Muscle of leg (tissue), 11 donors: ENCODE measurements around the gene THUMPD3. TPM values are rescaled to one million over a fixed set of nuclear protein-coding genes. Genes with fewer than 3 reads are reported as not detected.

ENCODE experiments used
- DNase-seq: peaks from one replicate; pipeline ENCODE4 v3.0.0; 2013
- H3K27ac ChIP-seq: one replicate; pipeline ENCODE4 v1.5.1; 2013; ENCODE audit warnings: mild to moderate bottlenecking, low read length, control low read depth
- H3K27me3 ChIP-seq: one replicate; pipeline ENCODE4 v1.6.1; 2013; ENCODE audit warnings: low read length; ENCODE audit not compliant: control insufficient read depth, insufficient read depth
- H3K36me3 ChIP-seq: one replicate; pipeline ENCODE4 v1.6.1; 2013; ENCODE audit warnings: low read length; ENCODE audit not compliant: control insufficient read depth, insufficient read depth
- H3K4me1 ChIP-seq: one replicate; pipeline ENCODE4 v1.6.1; 2013; ENCODE audit warnings: low read length; ENCODE audit not compliant: control insufficient read depth, insufficient read depth
- H3K4me3 ChIP-seq: one replicate; pipeline ENCODE4 v1.5.1; 2013; ENCODE audit warnings: low read length, control low read depth
- H3K9me3 ChIP-seq: replicated peaks from 2 replicates; pipeline ENCODE4 v1.6.1; 2013; ENCODE audit warnings: low read depth, low read length; ENCODE audit not compliant: control insufficient read depth
- WGBS: methylation state at CpG from one replicate; pipeline ENCODE4 v1.1.5; 2013; ENCODE audit warnings: missing lambda C conversion rate; ENCODE audit not compliant: insufficient coverage; 5-methylcytosine and 5-hydroxymethylcytosine counted together
- polyA plus RNA-seq, 8 donors: library from polyadenylated mRNA; unstranded; fragments of 120-200 nt; gene quantifications; one replicate each; pipeline versions ENCODE4 v1.2.1 to v1.2.3, GENCODE V29; 2013; ENCODE audit warnings: inconsistent platforms in 1 of 8, low replicate concordance in 1 of 8; ENCODE audit not compliant: insufficient read length in 8 of 8, insufficient read depth in 1 of 8
- total RNA-seq: library from RNA; stranded (reverse); fragments of 120-200 nt; gene quantifications from one replicate; pipeline ENCODE4 v1.2.4, GENCODE V29; 2013

Gene THUMPD3
- total and polyA plus RNA-seq, 9 donors, result 31.7 to 39.4 (median 34.0) TPM

DNA sequence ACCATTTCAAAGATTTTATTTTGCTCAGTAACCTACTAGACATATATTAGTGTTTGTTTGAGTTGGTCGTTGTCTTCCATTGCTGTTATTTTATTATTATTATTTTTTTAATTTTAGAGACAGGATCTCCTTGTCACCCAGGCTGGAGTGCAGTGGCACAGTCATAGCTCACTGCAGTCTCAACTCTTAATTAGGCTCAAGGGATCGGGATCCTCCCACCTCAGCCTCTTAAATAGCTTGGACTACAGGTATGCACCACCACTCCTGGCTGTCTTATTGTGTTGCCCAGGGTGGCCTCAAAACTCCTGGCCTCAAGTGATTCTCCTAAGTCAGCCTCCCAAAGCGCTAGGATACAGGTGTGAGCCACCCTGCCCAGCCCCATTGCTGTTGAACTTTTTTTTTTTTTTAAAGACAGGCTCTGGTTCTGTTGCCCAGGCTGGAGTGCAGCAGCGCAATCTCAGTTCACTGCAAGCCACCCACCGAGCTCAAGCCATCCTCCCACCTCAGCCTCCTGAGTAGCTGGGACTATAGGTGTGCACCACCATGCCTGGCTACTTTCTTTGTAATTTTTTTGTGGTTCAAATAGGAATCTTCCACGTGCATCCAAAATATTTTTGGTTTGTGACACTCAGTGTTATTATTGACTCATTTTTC lies 52.8 kb downstream of the THUMPD3 start:
- Histone ChIP-seq H3K4me1 (no peaks in the 10 kb centered on the region), H3K36me3 (peaks cover 6% of the 10 kb centered on the region), H3K9me3 (no peaks in the 10 kb centered on the region), H3K27ac (no peak overlapping the region), H3K4me3 (no peak overlapping the region), H3K27me3 (no peaks in the 10 kb centered on the region)
- no peak for DNase-seq
- WGBS, result 91% methylated on average over 2 of the region's 6 CpGs

DNA sequence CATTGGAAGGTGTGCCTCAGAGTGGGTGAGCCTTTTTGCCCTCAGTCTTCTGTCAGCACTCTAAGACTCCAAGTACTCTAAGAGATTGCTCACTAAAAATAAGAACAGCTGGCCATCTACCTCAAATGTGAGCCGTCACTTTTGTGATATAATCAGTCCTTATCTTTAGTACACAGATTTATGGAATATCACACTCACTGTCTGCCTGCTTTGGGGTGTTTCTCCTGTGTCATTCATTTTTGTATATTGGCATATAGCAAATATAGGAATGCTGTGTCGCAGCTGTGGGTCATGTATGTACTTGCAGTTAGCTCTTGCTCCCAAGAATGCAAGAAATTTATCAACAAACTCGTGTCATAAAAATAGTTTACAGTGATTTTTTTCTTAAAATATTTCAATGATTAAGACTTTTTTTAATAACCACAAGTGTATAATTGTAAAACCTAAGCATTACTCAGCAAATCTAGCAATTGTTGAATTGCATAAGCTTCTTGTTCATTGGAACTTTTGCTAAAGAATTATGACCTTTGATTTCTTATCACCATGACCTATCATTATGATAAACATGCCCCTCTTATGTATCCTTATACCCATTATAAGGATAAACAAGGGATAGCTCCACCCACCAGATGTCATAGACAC lies 53.4 kb downstream of the THUMPD3 start:
- WGBS, result no CpG with 5 or more reads among the region's 3 CpGs
- H3K27ac ChIP-seq, result no peak overlapping the region
- no peak for DNase-seq
- peaks cover 8% of the 10 kb centered on the region for H3K36me3 ChIP-seq
- H3K4me3 ChIP-seq, result no peak overlapping the region
- H3K27me3 ChIP-seq, result no peaks in the 10 kb centered on the region
- H3K4me1 ChIP-seq, result no peaks in the 10 kb centered on the region
- H3K9me3 ChIP-seq, result no peaks in the 10 kb centered on the region

DNA sequence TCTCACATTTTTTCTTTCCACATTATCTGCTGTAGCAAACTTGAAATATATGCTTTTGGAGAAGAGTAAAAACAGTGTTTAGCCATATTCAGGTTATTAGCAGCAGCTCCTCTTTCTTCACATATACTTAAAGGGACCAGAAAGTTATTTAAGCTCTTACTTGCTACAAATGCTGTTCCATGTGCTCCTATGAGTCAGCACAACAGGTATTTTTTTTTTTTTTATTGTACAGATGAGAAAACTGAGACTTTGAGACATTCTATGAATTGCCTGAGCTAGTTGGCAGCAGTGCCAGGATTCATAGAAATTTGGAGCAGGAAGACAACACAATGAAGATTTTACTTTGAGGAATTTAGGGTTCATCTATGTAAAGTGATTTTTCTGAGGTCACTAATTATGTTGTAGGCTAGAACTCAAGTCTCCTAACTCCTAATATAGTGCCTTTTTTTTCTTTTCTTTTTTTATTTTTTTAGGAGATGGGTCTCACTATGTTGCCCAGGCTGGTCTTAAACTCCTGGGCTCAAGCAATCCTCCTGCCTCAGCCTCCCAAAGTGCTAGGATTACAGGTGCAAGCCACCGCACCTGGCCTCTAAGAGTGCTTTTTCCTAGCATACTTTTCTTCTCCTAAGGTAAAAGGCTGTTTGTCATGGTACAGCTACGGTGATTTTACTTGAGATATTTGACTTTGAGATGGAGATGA lies 58.1 kb downstream of the THUMPD3 start:
- Histone ChIP-seq H3K27me3 (no peaks in the 10 kb centered on the region), H3K36me3 (peaks cover 4% of the 10 kb centered on the region), H3K4me3 (no peak overlapping the region), H3K27ac (no peak overlapping the region), H3K4me1 (peaks cover 5% of the 10 kb centered on the region), H3K9me3 (no peaks in the 10 kb centered on the region)
- no CpG with 5 or more reads among the region's 2 CpGs for WGBS
- no peak for DNase-seq

- H3K9me3 ChIP-seq, result no peaks in the 10 kb centered on the region
- DNase-seq, result peak; percentile 99
- H3K4me3 ChIP-seq, result no peak overlapping the region
- peak overlapping the region; percentile 98 for H3K27ac ChIP-seq
- H3K4me1 ChIP-seq, result peaks cover 5% of the 10 kb centered on the region
- WGBS, result 20% methylated on average over 2 of the region's 5 CpGs
- H3K36me3 ChIP-seq, result peaks cover 14% of the 10 kb centered on the region
- no peaks in the 10 kb centered on the region for H3K27me3 ChIP-seq
These were observed 60.0 kb downstream of the THUMPD3 start for GRCh38 chr3:9422712-9423424.

DNA sequence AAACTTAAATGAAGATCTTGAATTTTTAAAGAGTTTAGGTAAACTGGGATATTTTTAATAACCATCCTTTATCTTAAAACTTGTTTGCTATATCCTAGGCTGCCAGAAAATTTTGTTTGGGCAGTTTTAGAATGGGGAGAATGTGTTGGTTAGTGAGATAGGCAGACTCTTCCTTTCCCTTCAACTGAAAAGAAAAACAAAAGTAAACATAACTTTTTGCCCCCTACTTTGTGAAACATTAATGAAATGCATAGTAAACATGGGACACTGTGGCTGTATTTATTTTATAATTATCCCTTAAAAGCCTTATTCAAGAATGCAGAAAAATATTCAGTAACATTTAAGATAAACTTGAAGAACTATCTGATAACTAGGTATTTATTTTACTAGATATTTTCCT lies 65.6 kb downstream of the THUMPD3 start:
- Histone ChIP-seq H3K4me1 (no peaks in the 10 kb centered on the region), H3K27me3 (no peaks in the 10 kb centered on the region), H3K9me3 (no peaks in the 10 kb centered on the region), H3K4me3 (no peak overlapping the region), H3K36me3 (peaks cover 35% of the 10 kb centered on the region), H3K27ac (no peak overlapping the region)
- no peak for DNase-seq

DNA sequence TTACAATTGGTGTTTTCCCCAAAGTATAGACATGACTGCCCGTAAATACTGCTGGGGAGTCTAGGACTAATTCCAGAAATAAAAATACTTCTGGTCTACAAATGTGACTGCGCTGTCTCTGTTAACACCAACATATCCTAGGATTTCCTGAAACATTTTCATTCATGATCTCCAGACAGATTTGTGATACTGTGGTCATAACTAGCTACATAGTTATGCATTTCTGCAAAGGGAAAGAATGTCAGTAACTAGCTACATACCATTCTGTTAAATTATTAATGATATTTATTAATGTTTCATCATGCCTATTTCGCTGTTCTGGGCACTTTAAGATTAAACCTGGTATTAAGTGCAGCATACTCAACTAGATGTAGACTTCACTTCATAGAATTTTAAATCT lies 67.9 kb downstream of the THUMPD3 start:
- H3K36me3 ChIP-seq, result peaks cover 57% of the 10 kb centered on the region
- no CpG with 5 or more reads among the region's 3 CpGs for WGBS

DNA sequence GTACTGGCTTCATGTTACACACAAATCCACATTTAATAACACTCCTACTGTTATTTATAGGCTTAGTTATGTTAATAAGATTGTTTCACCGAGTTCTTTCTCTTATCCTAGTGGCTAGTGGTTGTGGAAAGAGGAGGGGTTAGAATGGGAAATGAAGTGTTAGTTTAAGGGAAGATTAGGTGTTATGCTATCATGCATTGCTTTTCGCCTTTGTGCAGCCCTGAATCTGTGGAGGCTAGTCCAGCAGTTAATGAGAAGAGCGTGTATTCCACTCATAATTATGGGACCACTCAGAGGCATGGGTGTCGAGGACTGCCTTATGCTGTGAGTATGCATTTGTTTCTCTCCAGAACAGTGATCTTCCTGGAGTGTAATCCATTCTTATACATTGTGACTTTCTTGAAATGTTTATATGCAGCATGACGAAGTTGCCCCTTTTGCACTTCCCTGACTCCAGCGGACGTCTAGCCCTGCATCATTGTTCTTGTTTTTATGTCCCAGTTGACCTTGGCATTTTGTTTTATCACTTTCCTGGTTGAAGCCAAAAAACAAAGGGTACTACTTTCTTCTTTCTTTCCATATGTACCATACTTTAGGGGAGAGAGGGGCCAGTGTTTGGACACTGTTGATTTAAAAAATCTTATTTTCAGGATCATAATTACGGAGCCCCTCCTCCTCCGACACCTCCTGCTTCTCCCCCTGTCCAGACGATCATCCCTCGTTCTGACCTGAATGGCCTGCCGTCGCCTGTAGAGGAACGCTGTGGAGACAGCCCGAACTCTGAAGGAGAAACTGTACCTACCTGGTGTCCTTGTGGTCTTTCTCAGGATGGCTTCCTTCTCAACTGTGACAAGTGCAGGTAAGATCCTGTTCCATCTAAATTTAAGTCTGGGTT lies 71.0 kb downstream of the THUMPD3 start:
- Histone ChIP-seq H3K4me1 (no peaks in the 10 kb centered on the region), H3K9me3 (no peaks in the 10 kb centered on the region), H3K27me3 (no peaks in the 10 kb centered on the region), H3K4me3 (no peak overlapping the region), H3K36me3 (peaks cover 58% of the 10 kb centered on the region), H3K27ac (no peak overlapping the region)
- 100% methylated on average over 4 of the region's 15 CpGs for WGBS
- no peak for DNase-seq

More for the DNA sequence above, 67.9 kb downstream of the THUMPD3 start:
- Histone ChIP-seq H3K4me3 (no peak overlapping the region), H3K4me1 (no peaks in the 10 kb centered on the region), H3K27me3 (no peaks in the 10 kb centered on the region), H3K9me3 (no peaks in the 10 kb centered on the region), H3K27ac (no peak overlapping the region)
- DNase-seq, result no peak

GRCh38 chr3:9435316-9435715 lies 72.5 kb downstream of the THUMPD3 start:
- no peaks in the 10 kb centered on the region for H3K9me3 ChIP-seq
- no peak for DNase-seq
- no peaks in the 10 kb centered on the region for H3K4me1 ChIP-seq
- no CpG with 5 or more reads among the region's 3 CpGs for WGBS
- peaks cover 54% of the 10 kb centered on the region for H3K36me3 ChIP-seq
- H3K4me3 ChIP-seq, result no peak overlapping the region
- no peaks in the 10 kb centered on the region for H3K27me3 ChIP-seq
- no peak overlapping the region for H3K27ac ChIP-seq
